ENCODE measurements around the gene FKBP4.
A peak's percentile ranks its signal among the peaks of the same experiment; 100 is the strongest.
"Not testable (repeated sequence)": the region's sequence is repeated elsewhere in the genome, so short reads cannot be mapped to it uniquely, and the experiment has no call there.

FKBP4 gene, protein sequence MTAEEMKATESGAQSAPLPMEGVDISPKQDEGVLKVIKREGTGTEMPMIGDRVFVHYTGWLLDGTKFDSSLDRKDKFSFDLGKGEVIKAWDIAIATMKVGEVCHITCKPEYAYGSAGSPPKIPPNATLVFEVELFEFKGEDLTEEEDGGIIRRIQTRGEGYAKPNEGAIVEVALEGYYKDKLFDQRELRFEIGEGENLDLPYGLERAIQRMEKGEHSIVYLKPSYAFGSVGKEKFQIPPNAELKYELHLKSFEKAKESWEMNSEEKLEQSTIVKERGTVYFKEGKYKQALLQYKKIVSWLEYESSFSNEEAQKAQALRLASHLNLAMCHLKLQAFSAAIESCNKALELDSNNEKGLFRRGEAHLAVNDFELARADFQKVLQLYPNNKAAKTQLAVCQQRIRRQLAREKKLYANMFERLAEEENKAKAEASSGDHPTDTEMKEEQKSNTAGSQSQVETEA

GRCh38 chr12:2794736-2795289, at the start of gene FKBP4:
Gene FKBP4 (plus strand): TSS chr12:2794970. CDS start chr12:2795140, 170 bp downstream.
- DNase-seq (ENCODE audit: low read depth): peak; percentile 48

DNA sequence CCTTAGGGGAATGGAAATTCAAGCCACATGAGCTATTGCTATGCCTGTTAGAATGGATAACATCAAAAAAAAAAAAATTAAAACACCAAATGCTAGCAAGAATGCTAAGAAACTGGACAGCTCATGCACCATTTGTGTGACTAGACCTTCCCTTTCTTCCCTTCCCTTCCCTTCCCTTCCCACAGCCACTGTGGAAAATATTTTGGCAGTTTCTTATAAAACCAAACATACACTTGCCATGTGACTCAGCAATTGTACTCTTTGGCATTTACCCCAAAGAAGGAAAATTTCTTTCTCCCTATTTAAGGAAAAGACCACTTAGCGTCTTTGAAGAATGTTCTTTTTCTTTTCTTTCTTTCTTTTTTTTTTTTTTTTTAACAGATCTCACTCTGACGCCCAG, 49.1 kb upstream of the FKBP4 start:
- DNase-seq (ENCODE audit: low read depth): no peak

GRCh38 chr12:2749580-2749979, 45.2 kb upstream of the FKBP4 start:
- no peak for DNase-seq (ENCODE audit: low read depth)

DNA sequence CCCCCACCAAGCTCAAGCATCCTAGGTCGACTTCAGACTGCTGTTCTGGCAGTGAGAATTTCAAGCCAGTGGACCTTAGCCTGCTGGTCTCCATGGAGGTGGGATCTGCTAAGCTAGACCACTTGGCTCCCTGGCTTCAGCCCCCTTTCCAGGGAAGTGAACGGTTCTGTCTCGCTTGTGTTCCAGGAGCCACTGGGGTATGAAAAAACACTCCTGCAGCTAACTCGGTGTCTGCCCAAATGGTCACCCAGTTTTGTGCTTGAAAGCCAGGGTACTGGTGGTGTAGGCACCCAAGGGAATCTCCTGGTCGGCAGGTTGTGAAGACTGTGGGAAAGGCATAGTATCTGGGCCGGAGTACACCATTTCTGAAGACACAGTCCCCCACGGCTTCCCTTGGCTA, 44.6 kb upstream of the FKBP4 start:
- no peak for DNase-seq (ENCODE audit: low read depth)

DNA sequence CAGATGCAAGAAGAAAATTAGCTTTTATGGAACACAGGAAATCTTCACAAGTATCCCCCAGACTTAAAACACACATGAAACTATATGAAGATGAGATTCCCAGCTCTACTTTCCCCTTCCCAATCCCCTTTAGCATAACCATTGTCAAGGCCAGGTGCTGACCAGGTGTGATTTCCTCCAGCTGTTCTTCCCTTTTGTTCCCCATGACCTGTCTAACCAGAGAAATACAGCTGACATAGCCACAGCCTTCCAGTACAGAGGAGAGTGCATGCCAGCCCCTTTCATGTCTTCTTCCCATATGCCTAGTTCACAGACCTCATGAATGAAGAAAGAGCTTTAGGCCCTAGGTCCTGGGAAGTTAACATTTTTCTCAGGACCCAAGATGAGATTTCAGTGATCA, 43.5 kb upstream of the FKBP4 start:
- DNase-seq (ENCODE audit: low read depth): no peak

DNA sequence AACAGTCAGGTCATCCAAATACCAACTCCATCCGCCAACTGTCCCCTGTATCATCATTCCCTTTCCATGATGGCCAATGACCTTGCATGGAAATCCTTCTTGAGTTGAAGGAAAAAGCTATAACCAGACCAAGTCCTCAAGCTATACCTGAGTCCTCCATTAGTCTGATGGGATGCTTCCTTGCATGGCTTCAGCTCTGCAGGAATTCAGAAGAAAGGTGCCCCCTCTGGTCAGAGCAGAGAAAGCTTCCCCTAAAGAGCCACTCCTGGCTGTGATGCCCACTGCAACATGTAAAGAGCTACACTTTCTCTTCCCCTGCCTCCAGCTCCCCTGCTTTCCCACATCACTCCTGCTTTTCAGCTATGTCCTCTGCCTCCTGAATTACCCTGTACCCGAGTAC, 43.1 kb upstream of the FKBP4 start:
- no peak for DNase-seq (ENCODE audit: low read depth)

DNA sequence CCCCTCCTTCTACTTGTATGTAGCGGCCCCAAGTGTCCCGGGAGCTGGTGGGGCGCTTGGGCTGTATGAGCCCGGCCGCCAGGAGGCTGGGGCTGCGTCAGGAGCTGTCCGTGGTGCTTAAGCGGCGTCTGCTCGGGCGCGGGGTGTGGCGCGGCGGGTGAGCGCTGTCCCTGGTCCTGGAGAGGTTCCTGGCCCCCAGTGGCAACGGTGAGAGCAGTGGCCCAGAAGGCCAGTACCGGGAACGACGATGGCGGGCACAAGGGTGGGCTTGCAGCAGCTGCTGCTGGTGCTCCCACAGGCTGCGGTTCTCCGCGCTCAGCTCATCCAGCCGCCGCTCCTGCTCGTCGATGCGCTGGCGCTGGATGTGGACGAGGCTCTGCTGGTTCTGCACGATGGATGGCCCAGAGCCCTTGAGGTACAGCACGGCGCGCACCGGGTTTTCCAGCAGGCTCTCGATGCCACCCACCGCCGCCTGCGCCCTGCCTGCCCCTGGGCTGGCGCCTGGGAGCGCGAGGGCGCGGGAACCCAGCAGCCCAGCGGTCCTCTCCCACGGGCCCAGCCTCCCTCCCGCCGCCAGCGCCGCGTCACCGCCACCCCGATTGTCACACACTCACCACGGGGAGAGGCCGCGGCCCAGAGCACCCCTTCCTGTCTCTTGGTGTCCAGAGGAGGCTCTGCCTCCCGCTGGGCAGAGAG, 41.9 kb upstream of the FKBP4 start:
- DNase-seq (ENCODE audit: low read depth): peak; percentile 25

GRCh38 chr12:2753536-2753935, 41.2 kb upstream of the FKBP4 start:
- DNase-seq (ENCODE audit: low read depth): no peak

- no peak for DNase-seq (ENCODE audit: low read depth)
Observed at GRCh38 chr12:2754208-2754607, 40.6 kb upstream of the FKBP4 start.

DNA sequence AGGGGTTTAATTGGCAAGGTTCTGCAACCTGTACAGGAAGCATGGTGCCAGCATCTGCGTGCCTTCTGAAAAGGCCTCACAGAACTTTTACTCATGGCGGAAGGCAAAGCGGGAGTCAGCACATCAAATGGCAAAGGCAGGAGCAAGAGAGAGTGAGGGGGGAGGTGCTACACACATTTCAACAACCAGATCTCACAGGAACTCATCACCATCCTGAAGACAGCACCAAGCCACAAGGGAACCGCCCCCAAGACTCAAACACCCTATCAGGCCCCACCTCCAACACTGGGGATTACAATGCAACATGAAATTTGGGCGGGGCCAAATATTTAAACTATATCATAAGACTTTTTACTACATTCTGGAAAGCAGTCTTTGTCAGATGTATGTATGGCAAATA, 38.0 kb upstream of the FKBP4 start:
- DNase-seq (ENCODE audit: low read depth): no peak

- no peak for DNase-seq (ENCODE audit: low read depth)
Observed at GRCh38 chr12:2759733-2760132, 35.0 kb upstream of the FKBP4 start.

GRCh38 chr12:2764398-2764797, 30.4 kb upstream of the FKBP4 start:
- DNase-seq (ENCODE audit: low read depth): no peak

DNA sequence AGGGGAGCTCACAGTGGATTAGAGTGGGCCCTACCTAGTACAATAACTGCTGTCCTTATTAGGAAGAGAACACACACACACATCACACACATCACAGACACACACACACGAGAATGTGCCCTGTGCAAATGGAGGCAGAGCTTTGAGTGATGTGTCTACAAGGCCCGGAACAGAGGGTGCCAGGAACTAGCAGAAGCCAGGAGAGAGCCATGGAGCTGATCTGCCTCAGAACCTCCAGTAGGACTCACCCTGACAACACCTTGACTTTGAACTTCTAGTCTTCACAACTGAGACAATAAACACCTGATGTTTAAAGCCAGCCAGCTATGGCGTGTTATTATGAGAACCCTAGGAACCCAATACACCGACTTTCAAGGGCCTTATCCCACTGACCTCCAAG, 29.7 kb upstream of the FKBP4 start:
- no peak for DNase-seq (ENCODE audit: low read depth)

- DNase-seq (ENCODE audit: low read depth): no peak
Observed at GRCh38 chr12:2765608-2766007, 29.2 kb upstream of the FKBP4 start.

GRCh38 chr12:2768224-2768961, 26.4 kb upstream of the FKBP4 start:
- no peak for DNase-seq (ENCODE audit: low read depth)

- no peak for DNase-seq (ENCODE audit: low read depth)
Observed at GRCh38 chr12:2769866-2770533, 24.8 kb upstream of the FKBP4 start.

GRCh38 chr12:2770544-2770943, 24.2 kb upstream of the FKBP4 start:
- not testable (repeated sequence) for DNase-seq (ENCODE audit: low read depth)

DNA sequence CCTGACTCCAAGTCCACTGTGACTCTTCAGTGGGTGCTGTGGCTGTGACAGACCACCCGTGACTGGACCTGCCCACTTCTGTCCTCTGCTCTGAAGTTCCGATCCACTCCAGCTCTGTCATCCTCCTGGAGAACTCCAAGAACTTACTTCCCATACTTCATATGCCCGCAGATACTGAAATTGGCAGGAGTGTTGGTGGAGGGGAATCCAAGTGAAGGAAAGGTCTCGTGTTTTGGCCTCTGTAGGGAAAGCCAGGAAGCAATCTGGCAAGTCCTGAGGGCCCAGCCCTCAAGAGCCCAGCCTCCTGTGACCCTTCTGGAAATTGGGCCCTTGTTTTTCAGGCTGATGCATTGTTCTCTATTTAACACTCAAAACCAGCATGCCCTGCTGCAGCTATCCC, 22.4 kb upstream of the FKBP4 start:
- DNase-seq (ENCODE audit: low read depth): no peak

DNA sequence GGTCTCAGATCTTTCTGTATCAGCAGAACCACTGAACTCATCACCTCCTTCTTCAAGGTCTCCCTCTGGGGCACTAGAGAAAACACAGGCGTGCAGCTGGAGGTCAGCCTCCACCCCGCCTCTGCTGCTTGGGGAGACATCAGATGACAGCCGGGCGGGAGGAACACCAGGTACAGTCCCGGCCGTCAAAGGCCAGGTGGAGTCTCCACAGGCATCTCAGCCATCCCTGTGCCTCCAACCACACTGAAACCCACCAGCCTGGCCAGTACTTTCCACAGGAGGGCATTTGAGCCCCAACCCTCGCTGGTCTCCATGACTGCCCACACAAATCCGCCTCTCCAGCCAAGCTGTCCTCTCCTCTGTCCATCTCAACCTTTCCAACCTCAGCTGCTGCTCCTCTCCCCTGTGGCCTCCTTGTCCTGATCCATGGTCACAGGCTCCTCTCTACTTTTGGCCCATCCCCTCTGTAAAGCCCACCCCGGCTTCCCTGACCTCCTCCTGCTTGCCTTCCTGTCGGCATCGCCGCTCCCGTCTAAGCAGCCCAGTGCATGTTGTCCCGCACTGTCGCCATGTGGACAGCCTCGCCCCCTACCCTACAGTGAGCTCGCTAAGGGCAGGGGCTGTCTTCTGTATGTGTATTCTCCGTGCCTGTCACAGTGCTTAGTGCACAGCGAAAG, 21.4 kb upstream of the FKBP4 start:
- no peak for DNase-seq (ENCODE audit: low read depth)

GRCh38 chr12:2775431-2775830, 19.3 kb upstream of the FKBP4 start:
- no peak for DNase-seq (ENCODE audit: low read depth)

DNA sequence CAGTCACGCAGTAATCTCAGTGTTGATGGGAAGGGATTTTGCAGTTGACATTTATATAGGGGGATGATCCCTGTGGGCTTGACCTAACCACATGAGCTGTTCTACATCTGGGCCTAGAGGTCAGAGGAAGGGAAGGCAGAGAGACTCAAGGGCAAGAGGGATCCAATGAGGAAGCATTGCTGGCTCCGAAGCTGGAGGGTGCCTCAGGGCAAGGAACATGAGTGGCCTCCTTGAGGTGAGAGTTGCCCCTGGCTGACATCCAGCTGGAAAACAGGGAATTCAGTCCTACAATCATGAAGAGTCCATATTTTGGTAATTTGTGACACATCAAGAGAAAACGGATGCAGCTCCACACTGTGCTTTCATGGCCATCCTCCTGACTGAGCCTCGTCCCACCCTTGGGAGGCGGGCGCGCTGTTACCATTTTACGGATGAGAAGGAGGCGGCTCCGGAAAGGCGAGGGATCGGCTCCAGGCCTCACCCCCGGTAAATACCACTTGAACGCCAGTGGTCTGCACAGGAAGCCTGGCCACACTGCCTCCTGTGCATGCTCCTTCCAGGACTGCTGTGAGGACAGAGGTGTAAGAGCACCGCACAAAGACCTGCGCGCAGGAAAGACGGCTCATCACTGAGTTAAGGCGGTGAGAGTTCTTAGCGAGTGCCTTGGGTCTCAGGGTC, 18.5 kb upstream of the FKBP4 start:
- no peak for DNase-seq (ENCODE audit: low read depth)

Measured in GM04504 (cell line).